ENCODE measurements around the gene UBE2E2.

UBE2E2 gene

GRCh38 chr3:23448998-23449537, 245.9 kb downstream of the UBE2E2 start:
- H4K8ac ChIP-seq (ENCODE audit: low read depth, low read length): no peak overlapping the region
- H2BK120ac ChIP-seq (ENCODE audit: low read depth, low read length): no peak overlapping the region
- no peaks in the 10 kb centered on the region for H3K36me3 ChIP-seq (replicated peaks in 1 of 2; ENCODE audit: control insufficient read depth in 2 of 2, insufficient read depth in 2 of 2, low read length in 2 of 2)
- H3K18ac ChIP-seq (ENCODE audit: low read length): no peak overlapping the region
- no peaks in the 10 kb centered on the region for H3K27me3 ChIP-seq (ENCODE audit: control insufficient read depth in 3 of 3, insufficient read depth in 3 of 3, low read depth in 1 of 3, low read length in 3 of 3)
- no peak overlapping the region for H2AK5ac ChIP-seq (ENCODE audit: low read depth, low read length)
- H3K9me3 ChIP-seq (replicated peaks in 1 of 2; ENCODE audit: control insufficient read depth in 2 of 2, insufficient read depth in 1 of 2, low read depth in 1 of 2, low read length in 2 of 2): no peaks in the 10 kb centered on the region
- no peak overlapping the region for H3K23ac ChIP-seq (ENCODE audit: low read depth, low read length, poor library complexity)
- no peak overlapping the region for H2BK15ac ChIP-seq (ENCODE audit: low read length)
- H3K4me2 ChIP-seq (ENCODE audit: insufficient read depth, low read length, poor library complexity, severe bottlenecking): no peak overlapping the region
- H3K79me1 ChIP-seq (ENCODE audit: low read depth, low read length): no peaks in the 10 kb centered on the region
- no peak for DNase-seq (ENCODE audit: low spot score)
- H3K4me1 ChIP-seq (ENCODE audit: control insufficient read depth in 2 of 2, insufficient read depth in 1 of 2, low read depth in 1 of 2, low read length in 2 of 2): peaks cover 2 to 4% of the 10 kb centered on the region in 2 donors
- H3K27ac ChIP-seq (replicated peaks; ENCODE audit: low read length): no peak overlapping the region
- no peak overlapping the region for H3K4me3 ChIP-seq (ENCODE audit: low read length in 2 of 2)
- no peak overlapping the region for H2BK5ac ChIP-seq (ENCODE audit: low read length)
- no peak overlapping the region for H3K4ac ChIP-seq (ENCODE audit: low read length)
- H3K9ac ChIP-seq (ENCODE audit: low read depth, low read length, poor library complexity): no peak overlapping the region
- H2AFZ ChIP-seq (ENCODE audit: low read length): no peak overlapping the region
- no peak overlapping the region for H4K91ac ChIP-seq (ENCODE audit: low read depth, low read length, poor library complexity)
- no peak overlapping the region for H3K14ac ChIP-seq (ENCODE audit: low read length)
- H2BK12ac ChIP-seq (ENCODE audit: low read length): no peak overlapping the region
- WGBS, 2 donors (ENCODE audit: extremely low coverage in 2 of 2, insufficient read length in 2 of 2, insufficient replicate concordance in 1 of 2): no CpG with 5 or more reads among the region's 2 CpGs

GRCh38 chr3:23450051-23450450, 246.9 kb downstream of the UBE2E2 start:
- Histone ChIP-seq H3K36me3 (replicated peaks in 1 of 2; ENCODE audit: control insufficient read depth in 2 of 2, insufficient read depth in 2 of 2, low read length in 2 of 2) (no peaks in the 10 kb centered on the region), H3K23ac (ENCODE audit: low read depth, low read length, poor library complexity) (no peak overlapping the region), H2BK5ac (ENCODE audit: low read length) (no peak overlapping the region), H3K14ac (ENCODE audit: low read length) (no peak overlapping the region), H2AFZ (ENCODE audit: low read length) (no peak overlapping the region), H3K27me3 (ENCODE audit: control insufficient read depth in 3 of 3, insufficient read depth in 3 of 3, low read depth in 1 of 3, low read length in 3 of 3) (no peaks in the 10 kb centered on the region), H2BK120ac (ENCODE audit: low read depth, low read length) (no peak overlapping the region), H3K18ac (ENCODE audit: low read length) (no peak overlapping the region), H3K9ac (ENCODE audit: low read depth, low read length, poor library complexity) (no peak overlapping the region), H4K8ac (ENCODE audit: low read depth, low read length) (no peak overlapping the region), H3K4me2 (ENCODE audit: insufficient read depth, low read length, poor library complexity, severe bottlenecking) (no peak overlapping the region), H2BK15ac (ENCODE audit: low read length) (no peak overlapping the region), H2AK5ac (ENCODE audit: low read depth, low read length) (no peak overlapping the region), H3K9me3 (replicated peaks in 1 of 2; ENCODE audit: control insufficient read depth in 2 of 2, insufficient read depth in 1 of 2, low read depth in 1 of 2, low read length in 2 of 2) (no peaks in the 10 kb centered on the region), H3K4me3 (ENCODE audit: low read length in 2 of 2) (no peak overlapping the region), H3K79me1 (ENCODE audit: low read depth, low read length) (no peaks in the 10 kb centered on the region), H3K4ac (ENCODE audit: low read length) (no peak overlapping the region), H3K27ac (replicated peaks; ENCODE audit: low read length) (no peak overlapping the region), H4K91ac (ENCODE audit: low read depth, low read length, poor library complexity) (no peak overlapping the region), H3K4me1 (ENCODE audit: control insufficient read depth in 2 of 2, insufficient read depth in 1 of 2, low read depth in 1 of 2, low read length in 2 of 2) (peaks cover 2 to 4% of the 10 kb centered on the region in 2 donors), H2BK12ac (ENCODE audit: low read length) (no peak overlapping the region)
- DNase-seq (ENCODE audit: low spot score): no peak
- no CpG with 5 or more reads among the region's 2 CpGs for WGBS, 2 donors (ENCODE audit: extremely low coverage in 2 of 2, insufficient read length in 2 of 2, insufficient replicate concordance in 1 of 2)

GRCh38 chr3:23450806-23451205, 247.7 kb downstream of the UBE2E2 start:
- Histone ChIP-seq H2BK15ac (ENCODE audit: low read length) (no peak overlapping the region), H2BK5ac (ENCODE audit: low read length) (no peak overlapping the region), H3K27ac (replicated peaks; ENCODE audit: low read length) (no peak overlapping the region), H2AK5ac (ENCODE audit: low read depth, low read length) (no peak overlapping the region), H3K36me3 (replicated peaks in 1 of 2; ENCODE audit: control insufficient read depth in 2 of 2, insufficient read depth in 2 of 2, low read length in 2 of 2) (no peaks in the 10 kb centered on the region), H3K9me3 (replicated peaks in 1 of 2; ENCODE audit: control insufficient read depth in 2 of 2, insufficient read depth in 1 of 2, low read depth in 1 of 2, low read length in 2 of 2) (no peaks in the 10 kb centered on the region), H3K4ac (ENCODE audit: low read length) (no peak overlapping the region), H3K4me3 (ENCODE audit: low read length in 2 of 2) (no peak overlapping the region), H4K8ac (ENCODE audit: low read depth, low read length) (no peak overlapping the region), H3K14ac (ENCODE audit: low read length) (no peak overlapping the region), H3K4me2 (ENCODE audit: insufficient read depth, low read length, poor library complexity, severe bottlenecking) (no peak overlapping the region), H3K27me3 (ENCODE audit: control insufficient read depth in 3 of 3, insufficient read depth in 3 of 3, low read depth in 1 of 3, low read length in 3 of 3) (no peaks in the 10 kb centered on the region), H2BK120ac (ENCODE audit: low read depth, low read length) (no peak overlapping the region), H2BK12ac (ENCODE audit: low read length) (no peak overlapping the region), H3K18ac (ENCODE audit: low read length) (no peak overlapping the region), H3K4me1 (ENCODE audit: control insufficient read depth in 2 of 2, insufficient read depth in 1 of 2, low read depth in 1 of 2, low read length in 2 of 2) (peaks cover 2 to 4% of the 10 kb centered on the region in 2 donors), H3K9ac (ENCODE audit: low read depth, low read length, poor library complexity) (no peak overlapping the region), H3K79me1 (ENCODE audit: low read depth, low read length) (no peaks in the 10 kb centered on the region), H4K91ac (ENCODE audit: low read depth, low read length, poor library complexity) (no peak overlapping the region), H3K23ac (ENCODE audit: low read depth, low read length, poor library complexity) (no peak overlapping the region), H2AFZ (ENCODE audit: low read length) (no peak overlapping the region)
- DNase-seq (ENCODE audit: low spot score): no peak
- no CpG with 5 or more reads among the region's 2 CpGs for WGBS, 2 donors (ENCODE audit: extremely low coverage in 2 of 2, insufficient read length in 2 of 2, insufficient replicate concordance in 1 of 2)

- Histone ChIP-seq H3K27ac (replicated peaks; ENCODE audit: low read length) (no peak overlapping the region), H3K4ac (ENCODE audit: low read length) (no peak overlapping the region), H2AFZ (ENCODE audit: low read length) (no peak overlapping the region), H3K79me1 (ENCODE audit: low read depth, low read length) (no peaks in the 10 kb centered on the region), H3K14ac (ENCODE audit: low read length) (no peak overlapping the region), H3K23ac (ENCODE audit: low read depth, low read length, poor library complexity) (no peak overlapping the region), H2BK12ac (ENCODE audit: low read length) (no peak overlapping the region), H3K18ac (ENCODE audit: low read length) (no peak overlapping the region), H3K4me3 (ENCODE audit: low read length in 2 of 2) (no peak overlapping the region), H3K4me2 (ENCODE audit: insufficient read depth, low read length, poor library complexity, severe bottlenecking) (no peak overlapping the region), H4K8ac (ENCODE audit: low read depth, low read length) (no peak overlapping the region), H2BK15ac (ENCODE audit: low read length) (no peak overlapping the region), H3K4me1 (ENCODE audit: control insufficient read depth in 2 of 2, insufficient read depth in 1 of 2, low read depth in 1 of 2, low read length in 2 of 2) (peaks cover 0 to 3% of the 10 kb centered on the region in 2 donors), H3K9ac (ENCODE audit: low read depth, low read length, poor library complexity) (no peak overlapping the region), H2AK5ac (ENCODE audit: low read depth, low read length) (no peak overlapping the region), H3K36me3 (replicated peaks in 1 of 2; ENCODE audit: control insufficient read depth in 2 of 2, insufficient read depth in 2 of 2, low read length in 2 of 2) (no peaks in the 10 kb centered on the region), H3K9me3 (replicated peaks in 1 of 2; ENCODE audit: control insufficient read depth in 2 of 2, insufficient read depth in 1 of 2, low read depth in 1 of 2, low read length in 2 of 2) (no peaks in the 10 kb centered on the region), H4K91ac (ENCODE audit: low read depth, low read length, poor library complexity) (no peak overlapping the region), H2BK5ac (ENCODE audit: low read length) (no peak overlapping the region), H3K27me3 (ENCODE audit: control insufficient read depth in 3 of 3, insufficient read depth in 3 of 3, low read depth in 1 of 3, low read length in 3 of 3) (no peaks in the 10 kb centered on the region), H2BK120ac (ENCODE audit: low read depth, low read length) (no peak overlapping the region)
- 100% methylated on average over 1 of the region's 1 CpG; no CpG with 5 or more reads in 1 of the 2 donors for WGBS, 2 donors (ENCODE audit: extremely low coverage in 2 of 2, insufficient read length in 2 of 2, insufficient replicate concordance in 1 of 2)
- DNase-seq (ENCODE audit: low spot score): no peak
Observed at GRCh38 chr3:23452408-23452807, 249.3 kb downstream of the UBE2E2 start.
